ENCODE data around the gene USP9X. TPM values are rescaled to one million over a fixed set of nuclear protein-coding genes. Genes with fewer than 3 reads are reported as not detected.

The USP9X gene
- total RNA-seq, 1 experiment from 2014 or later: 163 TPM

DNA sequence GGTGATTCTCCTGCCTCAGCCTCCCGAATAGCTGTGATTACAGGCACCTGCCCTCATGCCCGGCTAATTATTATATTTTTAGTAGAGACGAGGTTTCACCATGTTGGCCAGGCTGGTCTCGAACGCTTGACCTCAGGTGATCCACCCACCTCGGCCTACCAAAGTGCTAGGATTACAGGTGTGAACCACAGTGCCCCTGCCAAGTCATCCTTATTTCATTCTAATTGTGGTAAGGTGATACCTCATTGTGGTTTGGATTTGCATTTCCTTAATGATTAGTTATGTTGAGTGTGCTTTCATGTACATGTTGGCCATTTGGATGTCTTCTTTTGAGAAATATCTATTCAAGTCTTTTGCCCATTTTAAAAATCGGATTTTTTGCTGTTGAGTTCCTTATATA is 93.0 kb downstream of the USP9X start:
- no peak for DNase-seq (ENCODE audit: low spot score)
- ChIA-PET CTCF (no interaction called here), POLR2A (no interaction called here)
- Mint-ChIP-seq H3K27me3 (ENCODE audit: low read depth) (no peaks in the 10 kb centered on the region), H3K4me3 (no peak overlapping the region), H3K9me3 (no peaks in the 10 kb centered on the region), H3K36me3 (peaks cover 31% of the 10 kb centered on the region), H3K27ac (peak overlapping the region; percentile 80), H3K4me1 (peaks cover 33% of the 10 kb centered on the region)
- ATAC-seq: no peak
- TF ChIP-seq CTCF (IDR thresholded peaks at IDR 0.05) (no peak), KAT7 (CRISPR knock-in tag; IDR thresholded peaks at IDR 0.05; ENCODE audit: borderline replicate concordance) (no peak), TCF7 (CRISPR knock-in tag; IDR thresholded peaks at IDR 0.05; ENCODE audit: low read depth) (no peak)

DNA sequence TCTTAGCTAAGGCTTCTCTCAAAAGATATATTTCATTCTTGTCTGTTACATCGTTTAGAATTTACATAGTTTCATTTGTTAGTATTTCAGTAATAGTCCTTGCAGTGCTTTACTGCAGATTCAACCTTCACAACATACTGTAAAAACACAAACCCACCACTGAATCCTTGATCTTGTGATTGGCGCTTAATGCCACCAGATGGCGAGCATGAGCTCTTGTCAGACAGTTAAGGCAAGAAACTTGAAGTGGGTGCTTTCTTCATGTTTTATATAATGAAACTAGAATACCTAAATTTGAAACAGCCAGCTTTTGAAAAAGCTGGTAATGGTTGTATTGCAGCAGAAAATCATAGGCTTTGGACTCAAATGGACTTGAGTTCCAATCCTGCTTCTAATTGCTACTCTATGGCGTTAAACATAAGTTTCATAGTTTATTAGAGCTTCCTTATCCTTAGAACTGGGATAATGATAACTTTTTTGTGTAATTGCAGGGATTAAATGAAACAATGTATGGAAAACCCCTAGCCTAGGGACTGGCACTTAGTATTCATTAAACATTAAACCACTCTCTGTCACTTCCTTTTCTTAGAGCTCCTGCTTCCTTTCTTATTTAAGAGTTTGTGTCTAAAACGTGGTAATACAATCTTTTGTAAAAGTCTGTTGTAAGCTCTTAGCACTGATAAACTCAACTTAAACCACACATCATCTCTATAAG is 95.1 kb downstream of the USP9X start:
- Mint-ChIP-seq H3K27ac (peak overlapping the region; percentile 65; the same call in 1 of the 2 replicates), H3K9me3 (no peaks in the 10 kb centered on the region)
- POLR2A ChIA-PET: interaction anchor here (0.6 kb wide), 1 partner anchor 59 kb away, joined by 3 read pairs; no protein-coding TSS in a partner anchor
- TF ChIP-seq, protein P1, sequence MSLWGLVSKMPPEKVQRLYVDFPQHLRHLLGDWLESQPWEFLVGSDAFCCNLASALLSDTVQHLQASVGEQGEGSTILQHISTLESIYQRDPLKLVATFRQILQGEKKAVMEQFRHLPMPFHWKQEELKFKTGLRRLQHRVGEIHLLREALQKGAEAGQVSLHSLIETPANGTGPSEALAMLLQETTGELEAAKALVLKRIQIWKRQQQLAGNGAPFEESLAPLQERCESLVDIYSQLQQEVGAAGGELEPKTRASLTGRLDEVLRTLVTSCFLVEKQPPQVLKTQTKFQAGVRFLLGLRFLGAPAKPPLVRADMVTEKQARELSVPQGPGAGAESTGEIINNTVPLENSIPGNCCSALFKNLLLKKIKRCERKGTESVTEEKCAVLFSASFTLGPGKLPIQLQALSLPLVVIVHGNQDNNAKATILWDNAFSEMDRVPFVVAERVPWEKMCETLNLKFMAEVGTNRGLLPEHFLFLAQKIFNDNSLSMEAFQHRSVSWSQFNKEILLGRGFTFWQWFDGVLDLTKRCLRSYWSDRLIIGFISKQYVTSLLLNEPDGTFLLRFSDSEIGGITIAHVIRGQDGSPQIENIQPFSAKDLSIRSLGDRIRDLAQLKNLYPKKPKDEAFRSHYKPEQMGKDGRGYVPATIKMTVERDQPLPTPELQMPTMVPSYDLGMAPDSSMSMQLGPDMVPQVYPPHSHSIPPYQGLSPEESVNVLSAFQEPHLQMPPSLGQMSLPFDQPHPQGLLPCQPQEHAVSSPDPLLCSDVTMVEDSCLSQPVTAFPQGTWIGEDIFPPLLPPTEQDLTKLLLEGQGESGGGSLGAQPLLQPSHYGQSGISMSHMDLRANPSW (CRISPR knock-in tag; conservative IDR thresholded peaks at IDR 0.05; ENCODE audit: low read depth): no peak
- TF ChIP-seq AFF4 (CRISPR knock-in tag; IDR thresholded peaks at IDR 0.05; ENCODE audit: borderline replicate concordance) (no peak), ZNF121 (CRISPR knock-in tag; IDR thresholded peaks at IDR 0.05) (no peak), IRF2 (CRISPR knock-in tag; IDR thresholded peaks at IDR 0.05; ENCODE audit: borderline replicate concordance, low read depth) (no peak), ATF6 (CRISPR knock-in tag; IDR thresholded peaks at IDR 0.05) (no peak), ESRRA (CRISPR knock-in tag; IDR thresholded peaks at IDR 0.05; ENCODE audit: borderline replicate concordance) (no peak), ATF1 (CRISPR knock-in tag; IDR thresholded peaks at IDR 0.05) (no peak), ZNF512 (CRISPR knock-in tag; IDR thresholded peaks at IDR 0.05; ENCODE audit: borderline replicate concordance) (no peak), HMGXB4 (CRISPR knock-in tag; IDR thresholded peaks at IDR 0.05) (no peak), GABPB1 (CRISPR knock-in tag; IDR thresholded peaks at IDR 0.05) (no peak), TCF7 (CRISPR knock-in tag; IDR thresholded peaks at IDR 0.05; ENCODE audit: low read depth) (no peak), HMGA2 (CRISPR knock-in tag; IDR thresholded peaks at IDR 0.05) (no peak), ZNF423 (CRISPR knock-in tag; IDR thresholded peaks at IDR 0.05) (no peak)
- TF ChIP-seq, protein P2, sequence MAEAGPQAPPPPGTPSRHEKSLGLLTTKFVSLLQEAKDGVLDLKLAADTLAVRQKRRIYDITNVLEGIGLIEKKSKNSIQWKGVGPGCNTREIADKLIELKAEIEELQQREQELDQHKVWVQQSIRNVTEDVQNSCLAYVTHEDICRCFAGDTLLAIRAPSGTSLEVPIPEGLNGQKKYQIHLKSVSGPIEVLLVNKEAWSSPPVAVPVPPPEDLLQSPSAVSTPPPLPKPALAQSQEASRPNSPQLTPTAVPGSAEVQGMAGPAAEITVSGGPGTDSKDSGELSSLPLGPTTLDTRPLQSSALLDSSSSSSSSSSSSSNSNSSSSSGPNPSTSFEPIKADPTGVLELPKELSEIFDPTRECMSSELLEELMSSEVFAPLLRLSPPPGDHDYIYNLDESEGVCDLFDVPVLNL (CRISPR knock-in tag; IDR thresholded peaks at IDR 0.05; ENCODE audit: borderline replicate concordance, low read depth): no peak

More for the DNA sequence above, 95.1 kb downstream of the USP9X start:
- ATAC-seq: peak; percentile 60
- CTCF ChIA-PET: interaction anchor here (0.9 to 1.4 kb wide), 9 partner anchors 9 to 637 kb away, joined by 3 to 5 read pairs (median 3); no protein-coding TSS in a partner anchor
- H3K36me3 Mint-ChIP-seq: peaks cover 36% of the 10 kb centered on the region
- H3K4me1 Mint-ChIP-seq: peaks cover 33% of the 10 kb centered on the region
- peak; percentile 14 for DNase-seq (ENCODE audit: low spot score)
- H3K27me3 Mint-ChIP-seq (ENCODE audit: low read depth): no peaks in the 10 kb centered on the region
- H3K4me3 Mint-ChIP-seq: no peak overlapping the region
